K562 (cell line): Measurements from ENCODE around the gene RHOT1.

Experiments used
- CHD7 ChIP-seq: fragments of 200-600 bp; sonication (generic); IDR thresholded peaks from one replicate; pipeline ENCODE4 v1.6.1; 2012; ENCODE audit warnings: mild to moderate bottlenecking, low read depth, low read length, inconsistent platforms
- NKRF ChIP-seq: fragments of 450-650 bp; IDR thresholded peaks from 2 replicates; pipeline ENCODE4 v1.6.1; 2016; ENCODE audit warnings: borderline replicate concordance
- PHF21A ChIP-seq: fragments of 450-650 bp; IDR thresholded peaks from 2 replicates; pipeline ENCODE4 v1.6.1; 2017; ENCODE audit warnings: low read depth, borderline replicate concordance
- ZBTB17 ChIP-seq: fragments of 450-650 bp; formaldehyde crosslinking; IDR thresholded peaks from 2 replicates; pipeline ENCODE4 v1.4.0; 2020; ENCODE audit warnings: mild to moderate bottlenecking
- ZBTB8A ChIP-seq: fragments of 450-650 bp; IDR thresholded peaks from 2 replicates; pipeline ENCODE4 v1.6.1; 2018; ENCODE audit warnings: mild to moderate bottlenecking, moderate library complexity; ENCODE audit not compliant: partially characterized antibody
- ZNF263 ChIP-seq: sonication (generic); formaldehyde crosslinking; IDR thresholded peaks from 2 replicates; pipeline ENCODE4 v1.8.0; 2022; ENCODE audit warnings: mild to moderate bottlenecking, missing genetic modification reagents, borderline replicate concordance

- no peak for TF ChIP-seq CHD7
- TF ChIP-seq ZNF263 (CRISPR knock-in tag): no peak
- TF ChIP-seq NKRF: no peak
- TF ChIP-seq ZBTB17: no peak
- TF ChIP-seq ZBTB8A: no peak
- no peak for TF ChIP-seq PHF21A
These were observed 16.7 kb downstream of the RHOT1 start for GRCh38 chr17:32158870-32159585.
